Suprapubic skin (tissue), 4 donors: ENCODE results near the gene KHDRBS1. TPM values are rescaled to one million over a fixed set of nuclear protein-coding genes. Genes with fewer than 3 reads are reported as not detected.

Experiments
- DNase-seq, 2 donors: peaks; one replicate each; pipeline ENCODE4 v3.0.0-alpha.2; 2019; ENCODE audit warnings: low spot score in 2 of 2
- H3K27ac ChIP-seq: fragments of 200-600 bp; sonication (generic); one replicate; pipeline ENCODE4 v1.5.1; 2019
- H3K27me3 ChIP-seq: fragments of 200-600 bp; sonication (generic); one replicate; pipeline ENCODE4 v1.5.1; 2019
- H3K36me3 ChIP-seq: fragments of 200-600 bp; sonication (generic); one replicate; pipeline ENCODE4 v1.5.1; 2019
- H3K4me1 ChIP-seq: fragments of 200-600 bp; sonication (generic); one replicate; pipeline ENCODE4 v1.5.1; 2019
- H3K4me3 ChIP-seq: fragments of 200-600 bp; sonication (generic); one replicate; pipeline ENCODE4 v1.5.1; 2019; ENCODE audit warnings: mild to moderate bottlenecking
- H3K9me3 ChIP-seq: fragments of 200-600 bp; sonication (generic); one replicate; pipeline ENCODE4 v1.5.1; 2019
- CTCF ChIP-seq, 2 donors: fragments of 200-600 bp in 1 of 2; fragments of 450-650 bp in 1 of 2; sonication (generic) in 1 of 2; IDR thresholded peaks; one replicate each; pipeline ENCODE4 v1.5.1; 2016 to 2019; ENCODE audit warnings: antibody characterized with exemption in 2 of 2, mild to moderate bottlenecking in 1 of 2, moderate library complexity in 1 of 2
- EP300 ChIP-seq: sonication (generic); formaldehyde crosslinking; IDR thresholded peaks from one replicate; pipeline ENCODE4 v1.6.1; 2017; ENCODE audit warnings: antibody characterized with exemption
- POLR2A ChIP-seq, 2 donors: fragments of 450-650 bp; IDR thresholded peaks; one replicate each; pipeline ENCODE4 v1.6.1; 2017; ENCODE audit warnings: antibody characterized with exemption in 2 of 2, mild to moderate bottlenecking in 2 of 2, moderate library complexity in 2 of 2
- POLR2AphosphoS5 ChIP-seq, 3 donors: sonication (generic); formaldehyde crosslinking; IDR thresholded peaks; one replicate each; pipeline ENCODE4 v1.6.1; 2017; ENCODE audit warnings: antibody characterized with exemption in 3 of 3
- WGBS: methylation state at CpG from one replicate; pipeline ENCODE4 v1.1.5; 2018; 5-methylcytosine and 5-hydroxymethylcytosine counted together
- total RNA-seq, 4 donors: library from RNA; depleted of rRNA; stranded (reverse); fragments of >200 nt; gene quantifications; one replicate each; pipeline ENCODE4 v1.1.0, GENCODE V29; 2016

The KHDRBS1 gene
- total RNA-seq, 4 donors from 2014 or later, result 57.2 to 85.2 (median 64.3) TPM

GRCh38 chr1:31978843-31979400, 34.7 kb upstream of the KHDRBS1 start:
- no peak overlapping the region for H3K27ac ChIP-seq
- no peaks in the 10 kb centered on the region for H3K9me3 ChIP-seq
- H3K27me3 ChIP-seq, result no peaks in the 10 kb centered on the region
- WGBS, result 53% methylated on average over 4 of the region's 4 CpGs
- H3K4me1 ChIP-seq, result peaks cover 26% of the 10 kb centered on the region
- no peak for DNase-seq
- H3K4me3 ChIP-seq, result no peak overlapping the region
- no peak for TF ChIP-seq POLR2AphosphoS5 (IDR thresholded peaks at IDR 0.05)
- TF ChIP-seq EP300, result no peak
- no peak for TF ChIP-seq POLR2A (IDR thresholded peaks at IDR 0.05)
- no peak for TF ChIP-seq CTCF (IDR thresholded peaks at IDR 0.05)
- no peaks in the 10 kb centered on the region for H3K36me3 ChIP-seq

- Histone ChIP-seq H3K4me3 (no peak overlapping the region), H3K9me3 (no peaks in the 10 kb centered on the region), H3K27ac (no peak overlapping the region), H3K36me3 (no peaks in the 10 kb centered on the region), H3K4me1 (peaks cover 36% of the 10 kb centered on the region), H3K27me3 (no peaks in the 10 kb centered on the region)
- no peak for DNase-seq
- WGBS, result 76% methylated on average over 10 of the region's 10 CpGs
- TF ChIP-seq POLR2A (IDR thresholded peaks at IDR 0.05) (no peak), EP300 (no peak)
These were observed 32.7 kb upstream of the KHDRBS1 start for GRCh38 chr1:31980835-31981455.

GRCh38 chr1:31981456-31981839, 32.2 kb upstream of the KHDRBS1 start:
- no peaks in the 10 kb centered on the region for H3K27me3 ChIP-seq
- no peak for DNase-seq
- TF ChIP-seq POLR2AphosphoS5 (IDR thresholded peaks at IDR 0.05) (no peak), CTCF (IDR thresholded peaks at IDR 0.05) (no peak), POLR2A (IDR thresholded peaks at IDR 0.05) (no peak), EP300 (no peak)

GRCh38 chr1:31981972-31982371, 31.7 kb upstream of the KHDRBS1 start:
- no peak for TF ChIP-seq POLR2A (IDR thresholded peaks at IDR 0.05)
- TF ChIP-seq CTCF (IDR thresholded peaks at IDR 0.05), result no peak
- TF ChIP-seq POLR2AphosphoS5 (IDR thresholded peaks at IDR 0.05), result no peak
- no peak for TF ChIP-seq EP300
- no peak overlapping the region for H3K27ac ChIP-seq
- peaks cover 29% of the 10 kb centered on the region for H3K4me1 ChIP-seq
- H3K27me3 ChIP-seq, result no peaks in the 10 kb centered on the region
- DNase-seq, result no peak
- no peaks in the 10 kb centered on the region for H3K9me3 ChIP-seq
- no peaks in the 10 kb centered on the region for H3K36me3 ChIP-seq
- H3K4me3 ChIP-seq, result no peak overlapping the region
- 29% methylated on average over 3 of the region's 3 CpGs for WGBS

More at GRCh38 chr1:31981456-31981839, 32.2 kb upstream of the KHDRBS1 start:
- Histone ChIP-seq H3K4me3 (no peak overlapping the region), H3K27ac (no peak overlapping the region), H3K4me1 (peaks cover 34% of the 10 kb centered on the region), H3K9me3 (no peaks in the 10 kb centered on the region), H3K36me3 (no peaks in the 10 kb centered on the region)
- WGBS, result 54% methylated on average over 2 of the region's 2 CpGs

GRCh38 chr1:31984419-31985347, 29.0 kb upstream of the KHDRBS1 start:
- Histone ChIP-seq H3K36me3 (no peaks in the 10 kb centered on the region), H3K4me3 (no peak overlapping the region), H3K27me3 (no peaks in the 10 kb centered on the region), H3K4me1 (peaks cover 14% of the 10 kb centered on the region), H3K27ac (no peak overlapping the region), H3K9me3 (no peaks in the 10 kb centered on the region)
- TF ChIP-seq EP300 (no peak), POLR2A (IDR thresholded peaks at IDR 0.05) (no peak), CTCF (IDR thresholded peaks at IDR 0.05) (no peak), POLR2AphosphoS5 (IDR thresholded peaks at IDR 0.05) (no peak)
- no peak for DNase-seq
- WGBS, result 83% methylated on average over 6 of the region's 6 CpGs
